LHCN-M2 (cell line): ENCODE results near the gene FZD2. TPM values are rescaled to one million over a fixed set of nuclear protein-coding genes. Genes with fewer than 3 reads are reported as not detected.

Source experiments
- DNase-seq: peaks from one replicate; pipeline ENCODE4 v3.0.0-alpha.2; 2012; ENCODE audit warnings: low read depth
- total RNA-seq: library from RNA; depleted of rRNA; stranded (reverse); fragments of >200 nt; gene quantifications from 2 replicates; pipeline ENCODE4 v1.2.3, GENCODE V29; 2014; rRNA removed

FZD2 gene
- total RNA-seq, 1 experiment from 2014 or later: 21.2 TPM

DNA sequence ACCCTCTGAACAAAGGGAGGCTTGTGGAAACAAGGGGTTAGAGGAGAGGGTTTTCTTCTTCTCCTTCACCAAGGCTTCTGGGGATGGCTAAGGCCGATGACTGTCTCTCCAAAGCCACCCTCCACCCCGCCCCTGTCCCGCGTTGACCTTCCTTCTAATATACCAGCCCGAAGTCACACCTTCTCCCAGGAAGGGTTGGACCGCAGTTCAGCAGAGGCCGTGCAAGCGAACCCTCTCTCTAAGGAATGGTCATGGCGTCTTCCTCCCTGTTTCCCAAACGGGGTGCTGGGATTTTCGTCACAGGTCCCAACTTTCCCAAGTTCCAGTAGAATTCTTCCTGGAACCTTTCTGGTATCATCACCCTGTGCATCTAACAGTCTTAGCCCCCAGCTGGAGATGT is 49.4 kb downstream of the FZD2 start:
- DNase-seq: no peak

- DNase-seq: peak; percentile 77
Observed at GRCh38 chr17:44607836-44608690, 50.8 kb downstream of the FZD2 start.

GRCh38 chr17:44608727-44609435 is 51.6 kb downstream of the FZD2 start:
- no peak for DNase-seq

- DNase-seq: no peak
Observed at GRCh38 chr17:44610331-44610730, 53.0 kb downstream of the FZD2 start.

Other genes starting within 250 kb of the FZD2 start
- 0.32 TPM in 1 of 2 replicates, not detected in the other for gene RUNDC3A, start 248.9 kb upstream of the FZD2 start, total RNA-seq
- 113 and 136 TPM in 2 replicates for gene SLC25A39, start 232.7 kb upstream of the FZD2 start, total RNA-seq
- gene GRN, start 212.2 kb upstream of the FZD2 start, total RNA-seq: 217 and 235 TPM in 2 replicates
- gene FAM171A2, start 193.6 kb upstream of the FZD2 start, total RNA-seq: 9.6 and 9.7 TPM in 2 replicates
- gene ITGA2B, start 167.8 kb upstream of the FZD2 start, total RNA-seq: 0.40 TPM in 1 of 2 replicates, not detected in the other
- gene GPATCH8, start 54.1 kb upstream of the FZD2 start, total RNA-seq: 15.8 and 21.6 TPM in 2 replicates
- 0.17 TPM in 1 of 2 replicates, not detected in the other for gene MEIOC, start 99.0 kb downstream of the FZD2 start, total RNA-seq
- gene CCDC43, start 132.3 kb downstream of the FZD2 start, total RNA-seq: 30.1 and 30.7 TPM in 2 replicates
- gene DBF4B, start 151.2 kb downstream of the FZD2 start, total RNA-seq: 14.4 and 14.5 TPM in 2 replicates
- 0.26 and 0.40 TPM in 2 replicates for gene ADAM11, start 201.5 kb downstream of the FZD2 start, total RNA-seq